Posterior vena cava (tissue), 2 donors: ENCODE data around the gene FGFRL1. TPM values are rescaled to one million over a fixed set of nuclear protein-coding genes. Genes with fewer than 3 reads are reported as not detected.

Source experiments
- DNase-seq: peaks from one replicate; pipeline ENCODE4 v3.0.0-alpha.2; 2020; ENCODE audit warnings: low spot score
- intact Hi-C, 2 donors: fragments of 100-400 bp; cut with DNase I; formaldehyde crosslinking; loops; one replicate each; pipeline versions ENCODE4 v1.14.1 to v1.14.2; 2022 to 2023
- total RNA-seq, 2 donors: library from RNA; stranded (reverse); fragmentation: NEBNext Ultra II Directional; extraction: Animal tissue kit (Norgen Biotek cat#: 25700); gene quantifications; one replicate each; pipeline ENCODE4 v1.2.1, GENCODE V29; 2021
- donor health status: DM: yes; HTN: yes; CAD: no.
- donor health status: DM: yes; HTN: yes; CAD: no.

Gene FGFRL1
- total RNA-seq, 2 donors from 2014 or later, result 16.2 to 20.7 TPM

DNA sequence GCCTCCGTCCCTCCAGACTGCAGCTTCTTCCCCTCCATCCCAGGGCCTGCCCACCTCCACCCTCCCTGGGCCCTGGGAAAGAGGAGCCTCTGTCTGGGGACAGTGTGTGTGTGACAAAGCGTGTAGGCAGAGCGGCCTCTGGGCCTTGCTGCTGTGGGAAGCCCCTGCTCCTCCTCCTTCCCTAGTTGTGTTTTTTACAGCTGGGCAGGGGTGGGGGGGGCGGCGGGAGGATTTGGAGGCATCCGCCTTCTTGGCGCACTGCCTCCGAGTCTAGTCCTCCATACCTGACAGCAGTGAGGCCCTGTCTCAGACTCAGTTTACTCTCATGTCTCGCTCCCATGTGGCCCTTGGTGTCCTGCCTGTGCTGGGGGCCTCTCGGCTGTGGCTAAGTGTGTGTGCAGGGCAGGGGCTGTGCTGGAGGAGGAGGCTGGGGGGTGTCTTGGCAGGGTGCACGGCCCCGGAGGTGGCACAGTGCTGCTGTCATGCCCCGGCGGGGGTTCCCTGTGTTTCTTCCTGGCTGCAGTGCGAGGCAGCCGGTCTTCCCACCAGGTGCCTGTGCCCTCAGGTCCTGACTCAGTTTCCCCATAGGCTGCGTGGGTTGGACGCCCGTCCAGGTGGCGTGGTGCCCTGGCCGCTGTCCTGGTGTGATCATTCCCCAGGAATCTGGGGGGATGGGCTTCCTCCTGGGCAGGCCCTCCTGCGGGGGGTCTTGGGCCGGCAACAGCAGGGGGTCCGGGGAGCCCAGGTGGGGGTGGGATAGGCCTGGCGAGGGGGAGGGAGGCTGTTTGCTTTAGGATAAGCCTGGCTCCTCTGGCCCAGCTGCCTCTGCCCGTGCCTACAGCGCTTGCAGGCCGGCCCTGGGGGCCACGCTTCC, 7.0 kb downstream of the FGFRL1 start:
- no peak for DNase-seq
- intact Hi-C loops, result no loop called here

DNA sequence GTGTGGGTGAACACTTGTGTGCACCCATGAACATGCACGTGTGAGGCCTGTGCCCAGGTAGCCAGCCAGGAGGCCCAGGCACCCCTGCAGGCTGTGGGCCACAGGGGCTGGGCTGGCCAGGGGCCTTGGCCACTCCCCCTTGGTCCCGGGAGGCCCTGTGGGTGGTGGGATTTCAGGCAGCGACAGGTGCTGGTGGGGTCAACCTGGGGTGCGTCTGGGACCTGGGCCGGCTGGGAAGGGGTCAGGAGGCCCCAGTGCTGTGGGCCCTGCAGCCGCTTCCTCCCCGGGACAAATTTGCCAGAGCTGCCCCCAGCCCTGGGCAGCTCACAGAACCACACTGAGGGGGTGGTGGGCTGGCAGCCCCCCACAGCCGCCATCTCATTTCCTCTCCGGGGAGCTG, 7.9 kb downstream of the FGFRL1 start:
- DNase-seq, result no peak
- intact Hi-C loops, result no loop called here

DNA sequence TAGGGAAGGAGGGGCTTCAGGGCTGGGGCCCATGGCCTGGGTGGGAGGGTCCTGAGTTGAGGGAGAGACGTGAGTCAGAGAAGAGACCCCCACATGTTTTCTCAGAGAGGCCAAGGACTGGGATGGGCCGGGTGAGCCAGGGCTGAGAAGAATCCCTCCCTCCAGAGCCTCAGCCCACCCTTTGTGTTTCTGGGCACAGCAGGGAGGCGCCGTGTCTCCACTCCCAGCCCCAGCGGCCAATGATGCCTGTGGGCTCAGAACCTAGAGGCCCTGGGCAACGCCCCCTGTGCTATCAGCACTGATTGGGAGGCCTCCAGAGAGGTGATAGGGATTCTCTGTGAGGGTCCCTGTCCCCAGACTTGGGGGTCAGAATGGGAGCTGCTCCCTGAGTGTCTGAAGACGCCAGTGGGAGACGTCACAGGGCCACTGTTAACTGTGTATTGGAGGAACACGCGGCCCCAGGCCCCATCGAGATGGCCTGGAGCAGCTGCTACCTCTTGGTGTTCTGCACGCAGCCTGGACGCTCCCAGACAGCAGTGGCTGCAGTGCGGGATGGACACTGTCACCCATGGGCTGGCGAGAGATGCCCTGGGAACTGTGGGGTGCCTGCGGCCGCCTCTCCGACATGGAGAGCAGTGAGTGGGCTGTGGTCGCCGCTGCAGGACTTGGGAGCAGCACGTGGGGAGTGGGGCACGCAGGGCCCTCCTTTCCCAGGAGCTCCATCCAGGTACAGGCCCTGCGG, 8.5 kb downstream of the FGFRL1 start:
- intact Hi-C loops, result no loop called here
- no peak for DNase-seq

DNA sequence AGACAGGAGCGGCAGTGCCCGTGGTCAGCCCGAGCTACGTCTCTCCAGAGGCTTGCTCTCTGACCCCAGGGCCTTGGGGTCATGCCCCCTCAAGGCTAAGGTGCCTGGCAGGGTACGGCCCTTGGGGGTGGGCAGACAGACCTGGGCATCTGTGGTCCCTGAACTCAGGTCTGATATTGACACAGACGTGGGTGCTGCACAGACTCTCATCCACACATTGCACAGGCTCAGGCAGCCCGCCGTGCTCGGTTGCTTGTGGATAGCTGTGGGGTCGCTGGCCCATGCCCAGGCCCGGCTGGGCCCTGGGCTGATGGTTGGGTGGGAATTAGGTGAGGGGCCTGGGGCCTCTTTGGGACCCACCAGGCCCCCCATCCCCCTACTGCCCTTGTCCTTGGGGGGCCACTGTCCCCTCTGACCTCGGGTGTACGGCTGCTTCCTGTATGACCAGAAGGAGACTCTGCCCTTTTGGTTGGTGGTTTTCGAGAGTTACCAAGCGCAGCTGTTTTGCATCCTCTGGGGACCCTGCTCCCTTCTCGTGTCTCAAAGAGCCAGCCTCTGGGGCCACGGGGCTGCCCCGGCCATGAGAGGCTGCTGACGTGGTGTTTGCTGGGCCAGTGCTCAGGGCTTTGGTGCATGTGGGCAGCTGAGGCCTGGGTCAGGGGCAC, 10.1 kb downstream of the FGFRL1 start:
- intact Hi-C loops, result no loop called here
- no peak for DNase-seq

DNA sequence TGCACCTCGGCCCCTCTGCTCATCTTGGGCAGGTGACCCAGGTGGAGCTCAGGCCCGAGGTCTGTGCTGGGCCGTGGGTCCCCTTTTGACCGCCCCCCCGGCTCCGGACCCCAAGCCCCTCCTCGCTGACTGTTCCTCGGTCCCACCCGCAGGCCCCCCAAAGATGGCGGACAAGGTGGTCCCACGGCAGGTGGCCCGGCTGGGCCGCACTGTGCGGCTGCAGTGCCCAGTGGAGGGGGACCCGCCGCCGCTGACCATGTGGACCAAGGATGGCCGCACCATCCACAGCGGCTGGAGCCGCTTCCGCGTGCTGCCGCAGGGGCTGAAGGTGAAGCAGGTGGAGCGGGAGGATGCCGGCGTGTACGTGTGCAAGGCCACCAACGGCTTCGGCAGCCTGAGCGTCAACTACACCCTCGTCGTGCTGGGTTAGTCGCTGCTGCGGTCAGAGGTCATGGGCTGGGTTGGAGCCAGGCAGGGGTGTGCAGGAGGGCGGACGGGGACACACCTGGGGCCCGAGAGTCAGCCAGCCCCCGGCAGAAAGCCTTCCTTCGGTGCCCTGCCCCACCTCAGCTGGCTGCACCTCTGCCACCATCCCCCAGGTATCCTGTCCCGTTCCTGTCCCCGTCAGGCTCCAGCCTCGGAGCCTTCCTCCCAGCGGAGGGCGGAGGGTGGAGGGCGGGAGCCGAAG, 10.8 kb downstream of the FGFRL1 start:
- DNase-seq, result no peak
- intact Hi-C loops, result no loop called here

DNA sequence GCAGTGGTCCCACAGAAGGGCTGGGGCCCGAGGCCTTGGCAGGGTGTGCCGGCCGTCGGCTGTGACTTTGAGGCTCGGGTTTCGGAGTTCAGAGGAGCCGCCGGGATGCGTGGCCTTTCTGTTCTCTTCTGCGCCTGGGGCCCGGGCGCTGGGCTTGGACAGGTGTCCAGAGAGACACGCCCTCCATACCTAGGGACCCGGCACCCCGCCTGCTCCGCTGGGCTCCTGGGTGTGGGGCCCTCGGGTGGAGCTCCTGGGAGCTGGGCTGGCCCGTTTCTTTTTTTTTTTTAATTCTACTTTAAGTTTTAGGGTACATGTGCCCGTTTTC, 11.3 kb downstream of the FGFRL1 start:
- DNase-seq, result no peak
- intact Hi-C loops, result no loop called here

DNA sequence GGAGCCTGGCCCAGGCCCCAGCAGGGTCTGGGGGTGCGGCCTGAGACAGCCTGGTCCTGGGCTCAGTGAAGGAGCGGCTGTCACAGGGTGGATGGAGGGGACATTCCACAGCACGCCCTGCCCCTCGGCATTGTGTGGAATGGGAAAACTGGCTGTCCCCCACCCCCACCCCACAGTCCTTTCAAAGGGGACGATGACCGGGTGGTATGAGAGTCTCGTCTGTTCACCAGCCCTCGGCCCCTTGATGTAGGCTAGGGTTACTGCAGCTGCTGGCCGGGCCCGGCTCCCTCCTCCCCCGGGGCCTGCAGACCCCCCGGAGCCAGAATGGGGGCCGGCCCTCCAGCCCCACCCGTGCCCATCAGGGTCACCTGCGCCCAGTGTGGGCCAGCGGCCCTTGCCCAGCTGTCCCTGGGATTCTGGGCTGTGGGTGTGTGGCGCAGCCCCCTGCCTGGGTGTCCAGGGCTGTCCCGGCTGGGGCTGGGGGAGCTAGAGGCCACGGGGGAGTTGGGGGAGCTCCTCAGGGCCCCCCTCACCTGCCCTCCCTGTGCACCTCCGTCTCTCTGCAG, 11.7 kb downstream of the FGFRL1 start:
- intact Hi-C loops, result no loop called here
- DNase-seq, result no peak

DNA sequence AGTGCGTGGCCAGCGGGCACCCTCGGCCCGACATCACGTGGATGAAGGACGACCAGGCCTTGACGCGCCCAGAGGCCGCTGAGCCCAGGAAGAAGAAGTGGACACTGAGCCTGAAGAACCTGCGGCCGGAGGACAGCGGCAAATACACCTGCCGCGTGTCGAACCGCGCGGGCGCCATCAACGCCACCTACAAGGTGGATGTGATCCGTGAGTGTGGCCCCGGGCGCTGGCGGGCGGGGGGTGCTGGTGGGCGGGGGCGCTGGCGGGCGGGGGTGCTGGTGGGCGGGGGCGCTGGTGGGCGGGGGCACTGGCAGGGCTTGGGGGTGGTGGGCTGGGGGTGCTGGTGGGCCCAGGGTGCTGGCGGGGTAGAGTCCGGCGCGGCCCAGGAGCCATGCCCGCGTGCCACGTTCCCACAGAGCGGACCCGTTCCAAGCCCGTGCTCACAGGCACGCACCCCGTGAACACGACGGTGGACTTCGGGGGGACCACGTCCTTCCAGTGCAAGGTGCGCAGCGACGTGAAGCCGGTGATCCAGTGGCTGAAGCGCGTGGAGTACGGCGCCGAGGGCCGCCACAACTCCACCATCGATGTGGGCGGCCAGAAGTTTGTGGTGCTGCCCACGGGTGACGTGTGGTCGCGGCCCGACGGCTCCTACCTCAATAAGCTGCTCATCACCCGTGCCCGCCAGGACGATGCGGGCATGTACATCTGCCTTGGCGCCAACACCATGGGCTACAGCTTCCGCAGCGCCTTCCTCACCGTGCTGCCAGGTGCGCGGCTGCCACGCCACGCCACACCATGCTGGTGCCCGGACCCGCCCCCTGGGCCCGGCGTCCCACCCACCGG, 12.7 kb downstream of the FGFRL1 start:
- intact Hi-C loops, result no loop called here
- no peak for DNase-seq

DNA sequence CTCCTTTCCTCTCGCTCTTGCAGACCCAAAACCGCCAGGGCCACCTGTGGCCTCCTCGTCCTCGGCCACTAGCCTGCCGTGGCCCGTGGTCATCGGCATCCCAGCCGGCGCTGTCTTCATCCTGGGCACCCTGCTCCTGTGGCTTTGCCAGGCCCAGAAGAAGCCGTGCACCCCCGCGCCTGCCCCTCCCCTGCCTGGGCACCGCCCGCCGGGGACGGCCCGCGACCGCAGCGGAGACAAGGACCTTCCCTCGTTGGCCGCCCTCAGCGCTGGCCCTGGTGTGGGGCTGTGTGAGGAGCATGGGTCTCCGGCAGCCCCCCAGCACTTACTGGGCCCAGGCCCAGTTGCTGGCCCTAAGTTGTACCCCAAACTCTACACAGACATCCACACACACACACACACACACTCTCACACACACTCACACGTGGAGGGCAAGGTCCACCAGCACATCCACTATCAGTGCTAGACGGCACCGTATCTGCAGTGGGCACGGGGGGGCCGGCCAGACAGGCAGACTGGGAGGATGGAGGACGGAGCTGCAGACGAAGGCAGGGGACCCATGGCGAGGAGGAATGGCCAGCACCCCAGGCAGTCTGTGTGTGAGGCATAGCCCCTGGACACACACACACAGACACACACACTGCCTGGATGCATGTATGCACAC, 13.6 kb downstream of the FGFRL1 start:
- no peak for DNase-seq
- intact Hi-C loops, result no loop called here

DNA sequence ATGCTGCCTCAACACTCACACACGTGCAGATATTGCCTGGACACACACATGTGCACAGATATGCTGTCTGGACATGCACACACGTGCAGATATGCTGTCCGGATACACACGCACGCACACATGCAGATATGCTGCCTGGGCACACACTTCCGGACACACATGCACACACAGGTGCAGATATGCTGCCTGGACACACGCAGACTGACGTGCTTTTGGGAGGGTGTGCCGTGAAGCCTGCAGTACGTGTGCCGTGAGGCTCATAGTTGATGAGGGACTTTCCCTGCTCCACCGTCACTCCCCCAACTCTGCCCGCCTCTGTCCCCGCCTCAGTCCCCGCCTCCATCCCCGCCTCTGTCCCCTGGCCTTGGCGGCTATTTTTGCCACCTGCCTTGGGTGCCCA, 14.7 kb downstream of the FGFRL1 start:
- intact Hi-C loops, result no loop called here
- DNase-seq, result no peak

DNA sequence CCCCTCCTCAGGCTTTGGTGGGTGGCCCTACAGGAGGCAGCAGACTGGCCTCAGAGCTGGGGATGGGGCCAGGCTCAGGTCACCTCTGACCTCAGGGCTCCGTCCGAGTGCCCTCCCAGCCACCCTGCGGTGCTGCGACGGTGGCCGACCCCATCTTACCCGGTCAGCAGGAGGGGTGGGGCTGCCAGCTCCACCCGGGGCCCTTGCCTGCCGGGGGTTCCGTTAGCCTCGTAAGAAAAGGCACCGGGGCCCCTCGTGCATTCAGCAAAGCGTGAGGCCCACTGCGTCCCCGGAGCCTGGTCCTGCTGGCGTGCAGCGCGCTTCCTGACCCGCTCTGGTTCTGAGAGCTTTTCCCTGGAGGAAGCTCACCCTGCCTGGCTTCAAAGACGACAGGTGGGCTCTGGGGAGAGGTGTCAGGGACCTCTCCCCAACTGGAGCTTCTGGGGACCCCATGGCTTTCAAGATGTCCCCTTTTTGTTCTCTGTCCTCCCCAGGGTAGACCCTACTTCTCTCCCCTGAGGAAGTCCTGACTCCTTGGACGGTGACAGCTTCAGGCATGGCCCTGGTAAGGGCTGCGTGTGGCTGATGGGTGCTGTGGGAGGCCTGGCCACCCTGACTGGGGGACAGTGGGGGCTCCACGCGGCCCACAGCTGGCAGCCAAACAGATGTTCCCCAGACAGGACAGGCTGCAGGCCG, 15.9 kb downstream of the FGFRL1 start:
- DNase-seq, result no peak
- intact Hi-C loops, result loop anchor here in 1 of 2 donors (1.0 kb wide), 1 partner anchor 34 kb away; the partner anchor contains the start of gene SLC26A1

DNA sequence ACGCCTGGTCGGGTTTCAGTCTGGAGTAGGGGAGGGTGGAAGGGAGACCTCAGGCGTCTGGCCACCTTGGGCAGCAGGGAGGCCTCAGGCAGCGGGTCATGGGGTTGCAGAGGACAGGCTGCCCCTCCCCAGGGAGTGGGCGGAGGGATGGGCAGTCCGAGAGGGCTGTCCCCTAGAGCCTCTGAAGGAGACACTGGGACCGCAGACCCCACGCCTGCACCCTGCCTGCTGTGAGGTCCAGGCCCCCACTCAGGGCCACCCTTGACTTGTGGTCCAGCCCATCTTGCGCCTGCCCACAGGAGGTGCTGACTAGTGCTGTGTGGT, 16.5 kb downstream of the FGFRL1 start:
- intact Hi-C loops, result loop anchor here in 1 of 2 donors (1.0 kb wide), 1 partner anchor 35 kb away; the partner anchor contains the start of gene SLC26A1
- DNase-seq, result no peak

DNA sequence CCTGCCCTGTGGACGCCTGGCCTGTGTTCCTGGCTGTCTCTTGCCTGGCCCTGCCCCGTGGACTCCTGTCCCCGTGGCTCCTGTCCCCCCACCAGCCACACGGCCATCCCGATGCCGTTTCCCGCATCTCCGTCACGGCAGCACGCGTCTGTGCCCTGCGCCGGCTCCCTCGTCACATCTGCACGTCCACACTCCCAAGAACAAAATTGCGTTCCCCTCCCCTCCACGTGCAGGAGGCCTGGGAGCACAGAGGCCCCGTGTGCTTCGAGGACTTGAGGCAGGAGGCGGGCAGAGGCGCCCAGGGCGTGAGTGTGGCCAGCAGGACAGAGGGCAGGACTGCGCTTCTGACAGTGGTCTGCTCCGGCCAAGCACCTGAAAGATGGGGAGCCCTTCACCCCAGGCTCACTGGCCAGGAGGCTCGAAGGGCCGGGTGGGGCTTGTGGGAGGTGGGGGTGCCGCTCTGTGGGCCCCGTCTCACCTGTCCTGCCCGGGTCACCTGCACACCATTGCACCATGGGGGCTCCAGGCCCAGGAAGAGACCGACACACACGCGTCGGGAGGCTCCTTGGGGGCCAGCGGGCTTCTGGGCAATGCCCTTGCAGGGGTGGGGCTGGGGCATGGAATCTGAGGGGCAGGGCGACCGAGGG, 17.3 kb downstream of the FGFRL1 start:
- intact Hi-C loops, result no loop called here
- DNase-seq, result no peak

DNA sequence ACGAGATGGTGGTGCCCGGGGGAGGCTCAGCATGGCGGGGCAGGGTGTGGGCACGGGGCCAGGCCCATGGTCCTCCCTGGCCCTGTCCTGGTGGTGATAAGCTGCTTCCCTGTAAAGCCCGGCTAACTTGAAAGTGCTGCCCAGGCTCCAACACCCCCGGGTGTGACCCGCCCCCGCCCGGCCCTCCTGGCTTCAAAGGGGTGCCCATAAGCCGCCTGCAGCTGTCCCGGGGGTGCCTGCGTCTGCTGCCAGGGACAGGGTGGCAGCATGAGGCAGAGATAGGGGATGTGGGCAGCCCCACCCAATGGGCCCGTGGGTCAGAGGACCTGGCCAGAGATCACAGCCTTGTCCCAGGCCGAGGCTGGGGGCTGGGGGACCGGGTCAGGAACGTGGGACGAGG, 18.1 kb downstream of the FGFRL1 start:
- intact Hi-C loops, result no loop called here
- no peak for DNase-seq

DNA sequence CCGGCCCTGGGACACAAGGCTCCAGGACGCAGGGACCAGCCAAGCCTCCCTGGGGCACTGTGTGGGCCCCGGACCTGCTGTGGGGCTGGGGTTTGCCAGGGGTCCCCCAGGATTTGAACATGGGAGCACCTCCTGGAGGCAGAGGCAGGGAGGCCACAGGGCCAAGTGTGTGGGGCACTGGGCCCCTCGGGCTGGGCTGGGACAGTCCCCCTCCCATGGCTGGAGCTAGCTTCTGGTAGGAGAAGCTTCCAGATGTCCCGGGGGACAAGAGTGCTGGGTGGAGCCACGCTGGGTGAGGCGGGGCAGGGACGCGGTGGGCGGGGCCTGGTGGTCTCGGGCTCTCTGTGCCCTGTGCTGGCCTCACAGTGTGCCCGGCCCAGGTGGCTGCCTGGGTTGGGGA, 18.6 kb downstream of the FGFRL1 start:
- DNase-seq, result no peak
- intact Hi-C loops, result no loop called here

DNA sequence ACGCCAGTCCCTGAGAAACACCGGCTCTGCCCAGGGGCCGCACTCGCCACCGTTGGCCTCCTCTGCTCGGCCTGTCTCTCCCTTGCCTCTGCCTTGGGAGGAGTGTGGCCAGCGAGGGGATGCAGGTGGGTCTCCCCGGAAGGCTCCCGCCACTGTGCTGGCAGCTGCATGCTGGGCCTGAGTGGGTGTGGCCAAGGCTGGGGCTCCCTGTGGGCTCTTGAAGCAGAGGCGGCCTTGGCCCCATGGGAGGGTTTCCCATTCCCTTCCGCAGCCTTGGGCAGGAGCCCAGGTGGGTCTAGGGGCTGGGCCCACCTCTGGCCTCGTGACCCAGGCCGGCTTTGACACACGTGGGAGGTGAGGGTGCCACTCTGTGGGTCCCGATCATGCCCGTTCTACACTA, 19.1 kb downstream of the FGFRL1 start:
- DNase-seq, result no peak
- intact Hi-C loops, result no loop called here

DNA sequence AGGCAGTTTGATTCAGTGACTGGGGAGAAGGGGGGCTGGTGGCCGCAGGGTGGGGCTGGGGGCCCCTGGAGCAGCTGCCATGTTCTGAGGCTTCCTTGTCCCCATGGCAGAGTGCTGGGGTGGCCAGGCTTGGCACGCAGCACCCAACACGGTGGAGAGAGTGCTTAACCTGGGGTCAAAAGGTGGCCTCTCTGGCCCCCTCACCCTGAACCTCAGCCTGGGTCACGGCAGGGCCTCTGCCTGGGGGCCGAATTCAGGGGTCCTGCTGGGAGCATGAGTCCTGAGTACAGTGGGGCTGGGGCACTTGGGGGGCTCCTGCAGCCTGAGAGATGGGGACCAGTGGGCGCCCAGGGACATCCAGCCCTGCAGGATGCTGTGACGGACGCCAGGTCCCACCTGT, 19.9 kb downstream of the FGFRL1 start:
- DNase-seq, result no peak
- intact Hi-C loops, result no loop called here
